RPMI8226 (cell line): Measurements from ENCODE around the gene FNBP1L.

ENCODE experiments used
- DNase-seq: peaks from one replicate; pipeline ENCODE4 v3.0.0-alpha.2; 2015

FNBP1L gene

GRCh38 chr1:93595743-93596142 is 147.8 kb downstream of the FNBP1L start:
- DNase-seq, result no peak

- DNase-seq, result peak; percentile 33
Measured at GRCh38 chr1:93596329-93597089, 148.6 kb downstream of the FNBP1L start.

GRCh38 chr1:93597709-93598108 is 149.8 kb downstream of the FNBP1L start:
- no peak for DNase-seq

GRCh38 chr1:93598396-93598795 is 150.5 kb downstream of the FNBP1L start:
- no peak for DNase-seq

- DNase-seq, result no peak
Measured at GRCh38 chr1:93598861-93599439, 151.0 kb downstream of the FNBP1L start.

- no peak for DNase-seq
Measured at GRCh38 chr1:93599479-93599878, 151.6 kb downstream of the FNBP1L start.

- DNase-seq, result no peak
Measured at GRCh38 chr1:93600663-93601062, 152.7 kb downstream of the FNBP1L start.

- DNase-seq, result no peak
Measured at GRCh38 chr1:93601686-93602085, 153.8 kb downstream of the FNBP1L start.

- DNase-seq, result no peak
Measured at GRCh38 chr1:93602101-93602500, 154.2 kb downstream of the FNBP1L start.

- DNase-seq, result no peak
Measured at GRCh38 chr1:93603106-93603505, 155.2 kb downstream of the FNBP1L start.

- DNase-seq, result no peak
Measured at GRCh38 chr1:93603601-93604000, 155.7 kb downstream of the FNBP1L start.
